Measurements from ENCODE around the gene UBQLN2. TPM values are rescaled to one million over a fixed set of nuclear protein-coding genes. Genes with fewer than 3 reads are reported as not detected.

The UBQLN2 gene
- total and polyA plus RNA-seq, 10 of the 15 experiments (the other 5 are each of a cell fraction or from before 2014, with no cell fraction given): 2.4 to 41.3 (median 17.0) TPM

DNA sequence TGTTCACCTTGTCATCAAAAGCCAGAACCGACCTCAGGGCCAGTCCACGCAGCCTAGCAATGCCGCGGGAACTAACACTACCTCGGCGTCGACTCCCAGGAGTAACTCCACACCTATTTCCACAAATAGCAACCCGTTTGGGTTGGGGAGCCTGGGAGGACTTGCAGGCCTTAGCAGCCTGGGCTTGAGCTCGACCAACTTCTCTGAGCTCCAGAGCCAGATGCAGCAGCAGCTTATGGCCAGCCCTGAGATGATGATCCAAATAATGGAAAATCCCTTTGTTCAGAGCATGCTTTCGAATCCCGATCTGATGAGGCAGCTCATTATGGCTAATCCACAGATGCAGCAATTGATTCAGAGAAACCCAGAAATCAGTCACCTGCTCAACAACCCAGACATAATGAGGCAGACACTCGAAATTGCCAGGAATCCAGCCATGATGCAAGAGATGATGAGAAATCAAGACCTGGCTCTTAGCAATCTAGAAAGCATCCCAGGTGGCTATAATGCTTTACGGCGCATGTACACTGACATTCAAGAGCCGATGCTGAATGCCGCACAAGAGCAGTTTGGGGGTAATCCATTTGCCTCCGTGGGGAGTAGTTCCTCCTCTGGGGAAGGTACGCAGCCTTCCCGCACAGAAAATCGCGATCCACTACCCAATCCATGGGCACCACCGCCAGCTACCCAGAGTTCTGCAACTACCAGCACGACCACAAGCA, 898 bp downstream of the UBQLN2 start:
- Histone ChIP-seq H3K9me3 (replicated peaks; ENCODE audit: control insufficient read depth, insufficient read depth, low read length) (no peaks in the 10 kb centered on the region), H3K79me2 (ENCODE audit: control insufficient read depth, insufficient read depth, low read length) (peaks cover 55% of the 10 kb centered on the region), H4K20me1 (ENCODE audit: control insufficient read depth, insufficient read depth) (no peaks in the 10 kb centered on the region; the same call in 1 of the 2 replicates), H3K4me2 (ENCODE audit: control insufficient read depth, insufficient read depth) (peak overlapping the region; percentile 62), H3K27me3 (replicated peaks in 1 of 2; ENCODE audit: control insufficient read depth in 2 of 2, insufficient read depth in 2 of 2, low read length in 1 of 2) (no peaks in the 10 kb centered on the region), H3K27ac (ENCODE audit: control insufficient read depth, insufficient read depth) (peak overlapping the region; percentile 77), H3K4me1 (ENCODE audit: control insufficient read depth, insufficient read depth, low read length) (no peaks in the 10 kb centered on the region), H2AFZ (ENCODE audit: control insufficient read depth, low read depth, low read length) (peak overlapping the region; percentile 1; the same call in 1 of the 2 replicates), H3K4me3 (peak overlapping the region; percentile 76), H3K9ac (ENCODE audit: control insufficient read depth, insufficient read depth, low read length) (peak overlapping the region; percentile 75), H3K36me3 (ENCODE audit: control insufficient read depth in 2 of 2, insufficient read depth in 2 of 2, low read length in 1 of 2) (no peaks in the 10 kb centered on the region; a peak in 1 of 4 replicates)
- ATAC-seq: peak; percentile 40
- BruUV-seq (replicated peaks): TSS peak; percentile 64
- 25% methylated on average over 23 of the region's 23 CpGs for WGBS (ENCODE audit: insufficient coverage, insufficient replicate concordance, low lambda C conversion rate, missing lambda C conversion rate)
- ChIA-PET POLR2A (no interaction called here), SMC1A (ENCODE audit: uncharacterized antibody, unreplicated experiment) (interaction anchor here (1.0 kb wide), 1 partner anchor 20 kb away, joined by 3 read pairs; no protein-coding TSS in a partner anchor), CTCF (no interaction called here), RAD21 (ENCODE audit: unreplicated experiment) (interaction anchor here (0.6 to 0.8 kb wide), 2 partner anchors 60 to 164 kb away, joined by 3 to 4 read pairs; no protein-coding TSS in a partner anchor)
- no peak for DNase-seq (ENCODE audit: low read depth, low spot score)
- in situ Hi-C loops (cut with MboI) (loop anchor here (25.0 kb wide), 5 partner anchors 173 to 1402 kb away; partner anchors contain the start of genes NBDY, SPIN2A, SPIN3 and ZXDA), intact Hi-C loops (cut with micrococcal nuclease; ENCODE audit: unreplicated experiment) (loop anchor here (5.0 to 10.0 kb wide), 3 partner anchors 163 to 413 kb away; partner anchors contain the start of gene NBDY)
- TF ChIP-seq SUPT20H (IDR thresholded peaks at IDR 0.05; ENCODE audit: borderline replicate concordance, control insufficient read depth, low read depth, low read length): no peak
- TF ChIP-seq MYC (IDR thresholded peaks at IDR 0.05; ENCODE audit: insufficient read depth, insufficient read length, insufficient replicate concordance, low read length, severe bottlenecking): no peak
- no peak for TF ChIP-seq ATF7 (IDR thresholded peaks at IDR 0.05; ENCODE audit: low read depth)
- no peak for FAIRE-seq
